Measurements from ENCODE around the gene NAV2. TPM values are rescaled to one million over a fixed set of nuclear protein-coding genes. Genes with fewer than 3 reads are reported as not detected.

Gene NAV2
- total and polyA plus RNA-seq, 12 donors = 6.9 to 34.7 (median 20.2) TPM

DNA sequence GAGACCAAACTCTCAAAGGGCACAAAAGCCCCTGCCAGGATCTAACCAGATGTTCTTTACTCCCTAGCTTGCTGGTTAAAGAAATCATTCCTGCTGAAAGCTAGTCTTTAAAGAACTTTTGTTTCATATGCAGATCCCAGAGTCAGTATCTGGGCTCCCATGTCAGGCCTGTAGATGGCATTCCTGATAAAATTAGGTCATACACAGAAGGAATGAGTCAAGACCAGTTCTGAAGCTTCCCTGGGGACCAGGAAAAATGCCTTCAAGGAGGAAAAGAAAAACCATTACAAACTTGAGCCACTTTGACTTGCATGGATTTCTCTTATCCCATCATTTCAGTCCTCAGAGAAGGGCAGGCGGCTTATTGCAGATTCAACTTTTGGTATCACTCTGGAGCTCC, 441.7 kb downstream of the NAV2 start:
- no peak overlapping the region for H3K27ac ChIP-seq

DNA sequence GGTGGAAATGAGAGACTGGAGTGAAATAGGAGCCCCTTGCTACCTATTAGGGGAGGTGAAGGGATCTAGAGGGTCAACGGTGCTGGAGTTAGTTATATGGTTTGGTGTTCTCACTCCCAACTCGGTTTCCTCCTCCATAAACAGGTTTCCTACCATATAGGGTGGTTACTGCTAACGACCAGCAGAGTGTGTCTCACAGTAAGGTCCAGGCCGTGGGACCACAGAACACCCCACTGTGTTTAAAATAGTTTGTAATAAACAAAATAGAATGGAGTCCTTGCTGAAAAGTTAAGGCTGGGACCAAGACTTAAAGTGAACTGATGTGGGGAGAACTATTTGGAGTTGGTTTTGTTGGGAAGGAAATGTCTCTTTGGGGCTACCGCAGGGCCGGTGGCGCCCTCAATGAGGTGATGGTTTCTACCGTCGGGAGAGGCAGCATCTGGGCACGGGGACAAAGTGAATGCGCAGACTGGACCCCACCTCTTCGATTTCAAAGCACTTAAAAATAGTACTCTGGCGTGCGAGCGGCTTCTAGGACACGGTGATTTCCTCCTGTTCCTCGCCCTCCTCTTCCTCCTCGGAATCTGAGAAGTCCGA, 443.1 kb downstream of the NAV2 start:
- WGBS, 2 donors = 3 to 5% methylated on average over 19 of the region's 19 CpGs
- no peak overlapping the region for H3K27ac ChIP-seq
- TF ChIP-seq, protein P1, sequence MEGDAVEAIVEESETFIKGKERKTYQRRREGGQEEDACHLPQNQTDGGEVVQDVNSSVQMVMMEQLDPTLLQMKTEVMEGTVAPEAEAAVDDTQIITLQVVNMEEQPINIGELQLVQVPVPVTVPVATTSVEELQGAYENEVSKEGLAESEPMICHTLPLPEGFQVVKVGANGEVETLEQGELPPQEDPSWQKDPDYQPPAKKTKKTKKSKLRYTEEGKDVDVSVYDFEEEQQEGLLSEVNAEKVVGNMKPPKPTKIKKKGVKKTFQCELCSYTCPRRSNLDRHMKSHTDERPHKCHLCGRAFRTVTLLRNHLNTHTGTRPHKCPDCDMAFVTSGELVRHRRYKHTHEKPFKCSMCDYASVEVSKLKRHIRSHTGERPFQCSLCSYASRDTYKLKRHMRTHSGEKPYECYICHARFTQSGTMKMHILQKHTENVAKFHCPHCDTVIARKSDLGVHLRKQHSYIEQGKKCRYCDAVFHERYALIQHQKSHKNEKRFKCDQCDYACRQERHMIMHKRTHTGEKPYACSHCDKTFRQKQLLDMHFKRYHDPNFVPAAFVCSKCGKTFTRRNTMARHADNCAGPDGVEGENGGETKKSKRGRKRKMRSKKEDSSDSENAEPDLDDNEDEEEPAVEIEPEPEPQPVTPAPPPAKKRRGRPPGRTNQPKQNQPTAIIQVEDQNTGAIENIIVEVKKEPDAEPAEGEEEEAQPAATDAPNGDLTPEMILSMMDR (IDR thresholded peaks at IDR 0.05) = no peak
- DNase-seq = no peak
- no peak for ATAC-seq
- intact Hi-C loops (cut with DNase I) = no loop called here
- no peaks in the 10 kb centered on the region for H3K36me3 ChIP-seq
- peaks cover 0 to 18% (median 9%) of the 10 kb centered on the region in 9 donors for H3K4me1 ChIP-seq
- H3K9me3 ChIP-seq = no peaks in the 10 kb centered on the region
- peaks cover 37 to 94% (median 85%) of the 10 kb centered on the region in 7 donors for H3K27me3 ChIP-seq
- H3K4me3 ChIP-seq = peak overlapping the region in 5 of 10 donors; percentile 12 to 34 (median 23)

More for the DNA sequence above, 441.7 kb downstream of the NAV2 start:
- ATAC-seq = no peak
- intact Hi-C loops (cut with DNase I) = no loop called here
- H3K4me3 ChIP-seq = no peak overlapping the region
- peaks cover 25 to 91% (median 76%) of the 10 kb centered on the region in 7 donors for H3K27me3 ChIP-seq
- WGBS, 2 donors = 83 to 90% methylated on average over 1 of the region's 1 CpG
- H3K4me1 ChIP-seq = peaks cover 0 to 18% (median 9%) of the 10 kb centered on the region in 9 donors
- DNase-seq = no peak
- no peaks in the 10 kb centered on the region for H3K9me3 ChIP-seq
- TF ChIP-seq, protein P1 (IDR thresholded peaks at IDR 0.05) = no peak
- no peaks in the 10 kb centered on the region for H3K36me3 ChIP-seq

DNA sequence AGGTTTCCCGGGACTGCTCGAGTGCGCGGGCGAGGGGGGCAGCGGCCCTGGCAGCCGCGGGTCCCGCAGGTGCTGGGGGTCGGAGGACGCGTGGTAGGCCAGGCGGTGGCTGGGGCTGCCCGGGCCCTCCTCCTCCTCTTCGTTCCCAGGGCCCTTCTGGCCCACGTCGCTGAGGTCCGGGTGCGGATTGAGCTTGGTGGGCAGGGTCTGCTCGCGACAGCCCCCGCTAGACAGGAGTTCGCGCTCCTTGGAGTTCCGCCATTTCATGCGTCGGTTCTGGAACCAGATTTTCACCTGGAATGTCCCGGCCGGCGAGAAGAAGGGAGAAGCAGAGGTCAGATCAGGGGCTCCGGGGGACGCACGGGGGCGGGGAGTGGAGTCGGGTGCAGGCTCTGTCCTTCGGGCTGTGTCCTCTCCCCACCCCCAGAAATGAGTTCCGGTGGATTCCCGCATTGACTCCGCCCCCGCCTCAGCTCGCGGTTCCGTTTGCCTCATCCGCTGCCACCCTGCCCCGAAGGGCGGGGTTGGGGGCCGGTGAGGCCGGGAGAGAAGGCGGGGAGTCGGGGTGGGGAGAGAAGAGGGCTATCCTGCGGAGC, 443.7 kb downstream of the NAV2 start:
- intact Hi-C loops (cut with DNase I) = no loop called here
- H3K4me1 ChIP-seq = peaks cover 0 to 22% (median 14%) of the 10 kb centered on the region in 9 donors
- peak in 1 of 8 donors; percentile 25 for ATAC-seq
- TF ChIP-seq, protein P1 (IDR thresholded peaks at IDR 0.05) = no peak
- no peak overlapping the region for H3K27ac ChIP-seq
- H3K27me3 ChIP-seq = peaks cover 41 to 98% (median 91%) of the 10 kb centered on the region in 7 donors
- H3K4me3 ChIP-seq = peak overlapping the region in 8 of 10 donors; percentile 12 to 34 (median 20)
- no peak for DNase-seq
- H3K36me3 ChIP-seq = no peaks in the 10 kb centered on the region
- no peaks in the 10 kb centered on the region for H3K9me3 ChIP-seq
- 2% methylated on average over 50 to 51 of the region's 51 CpGs for WGBS, 2 donors

DNA sequence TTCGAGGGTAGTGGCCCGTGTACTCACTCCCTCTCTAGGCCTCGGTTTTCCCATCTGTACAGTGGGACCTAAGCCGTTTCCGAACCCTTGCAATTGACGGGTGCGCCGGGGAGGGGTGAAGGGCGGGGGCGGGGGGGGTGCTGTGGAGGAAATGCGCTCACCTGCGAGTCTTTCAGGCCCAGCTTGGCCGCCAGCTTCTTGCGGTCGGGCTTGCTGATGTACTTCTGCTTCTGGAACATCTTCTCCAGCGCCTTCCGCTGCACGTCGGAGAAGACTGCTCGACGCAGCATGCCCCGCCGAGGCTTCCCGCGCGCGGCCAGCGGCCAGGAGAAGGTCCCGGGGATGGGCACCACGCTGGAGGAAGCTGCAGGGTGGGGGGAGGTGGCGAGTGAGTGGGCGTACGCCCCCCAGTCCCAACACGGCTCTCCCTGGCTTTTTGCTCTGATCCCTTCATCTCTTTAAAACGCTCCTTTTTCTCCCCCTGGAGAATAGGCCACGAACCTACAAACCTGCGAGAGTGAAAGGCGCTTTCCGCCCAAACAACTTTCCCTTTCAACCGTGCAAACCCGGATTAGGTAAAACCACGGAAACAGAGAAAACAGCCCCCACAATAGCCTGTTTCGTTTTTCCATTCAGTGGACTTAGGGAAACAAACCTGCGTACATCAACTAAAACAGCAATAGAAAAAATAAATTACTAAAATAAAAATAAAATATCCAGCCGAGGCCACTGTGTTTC, 444.4 kb downstream of the NAV2 start:
- TF ChIP-seq, protein P1 (IDR thresholded peaks at IDR 0.05) = no peak
- no peak for DNase-seq
- no peak overlapping the region for H3K27ac ChIP-seq
- H3K36me3 ChIP-seq = no peaks in the 10 kb centered on the region
- peaks cover 48 to 100% (median 94%) of the 10 kb centered on the region in 7 donors for H3K27me3 ChIP-seq
- intact Hi-C loops (cut with DNase I) = no loop called here
- WGBS, 2 donors = 1 to 2% methylated on average over 45 of the region's 45 CpGs
- no peaks in the 10 kb centered on the region for H3K9me3 ChIP-seq
- peaks cover 0 to 28% (median 15%) of the 10 kb centered on the region in 9 donors for H3K4me1 ChIP-seq
- ATAC-seq = no peak
- H3K4me3 ChIP-seq = peak overlapping the region in 8 of 10 donors; percentile 12 to 34 (median 20)

All from heart right ventricle (tissue), 16 donors.